ENCODE measurements around the gene MBTPS2. TPM values are rescaled to one million over a fixed set of nuclear protein-coding genes. Genes with fewer than 3 reads are reported as not detected.

MBTPS2 gene
- total and polyA plus RNA-seq, 9 of the 15 experiments (the other 6 are each of a cell fraction or from before 2014, with no cell fraction given): 2.3 to 18.7 (median 4.0) TPM

DNA sequence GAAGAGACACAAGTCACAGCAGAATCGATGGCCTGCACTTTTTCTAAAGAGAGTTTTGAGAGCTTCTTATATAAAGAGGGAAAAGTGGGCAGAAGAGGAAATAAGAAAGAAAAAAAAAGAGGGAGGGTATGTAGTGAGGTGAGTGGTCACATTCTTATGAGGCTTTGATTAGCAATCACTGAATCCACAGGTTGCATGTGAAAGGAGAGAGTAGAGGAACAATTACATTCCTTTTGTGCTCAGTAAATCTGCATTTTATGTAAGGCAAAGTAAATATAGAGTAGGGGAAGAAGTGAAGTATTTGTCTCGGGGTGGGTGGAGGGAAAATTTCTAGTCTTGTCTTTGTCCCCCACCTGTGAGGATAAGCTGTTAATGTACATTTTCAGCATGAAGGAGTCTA is 26.8 kb upstream of the MBTPS2 start:
- Histone ChIP-seq H3K4me1 (replicated peaks in 1 of 2; ENCODE audit: control insufficient read depth in 2 of 2, insufficient read depth in 2 of 2, low read length in 2 of 2) (no peaks in the 10 kb centered on the region), H3K4me3 (no peak overlapping the region), H3K9me1 (ENCODE audit: control insufficient read depth, insufficient read depth, low read length) (no peaks in the 10 kb centered on the region), H3K4me2 (ENCODE audit: insufficient read depth, low read length) (no peak overlapping the region), H3K27ac (ENCODE audit: extremely low read depth, low read depth, low read length) (no peak overlapping the region), H2AFZ (ENCODE audit: low read depth, low read length) (no peak overlapping the region), H3K9ac (ENCODE audit: insufficient read depth in 1 of 2, low read depth in 2 of 2, low read length in 2 of 2) (no peak overlapping the region), H4K20me1 (replicated peaks; ENCODE audit: control insufficient read depth, insufficient read depth, low read length) (no peaks in the 10 kb centered on the region), H3K36me3 (ENCODE audit: control insufficient read depth, insufficient read depth, low read length) (no peaks in the 10 kb centered on the region), H3K79me2 (ENCODE audit: control insufficient read depth, insufficient read depth, low read length) (no peaks in the 10 kb centered on the region), H3K27me3 (ENCODE audit: control insufficient read depth in 2 of 2, insufficient read depth in 2 of 2, low read length in 2 of 2) (no peaks in the 10 kb centered on the region), H3K9me3 (replicated peaks; ENCODE audit: control insufficient read depth, insufficient read depth, low read depth, low read length) (no peaks in the 10 kb centered on the region)
- FAIRE-seq (no peak), DNase-seq (ENCODE audit: extremely low read depth in 1 of 4, low spot score in 3 of 4) (no peak), ATAC-seq (no peak)
- no TSS peak for BruUV-seq (replicated peaks)
- in situ Hi-C loops (cut with MboI): no loop called here
- ChIA-PET CTCF (ENCODE audit: low intra/inter-chr PET ratio) (no interaction called here), POLR2A (no interaction called here)
- 7% methylated on average over 2 of the region's 2 CpGs for WGBS (ENCODE audit: insufficient coverage, low coverage, missing lambda C conversion rate)
- TF ChIP-seq CBX5 (IDR thresholded peaks at IDR 0.05; ENCODE audit: borderline replicate concordance, low read depth) (no peak), ZNF584 (CRISPR knock-in tag; IDR thresholded peaks at IDR 0.05; ENCODE audit: low read depth) (no peak), SPI1 (IDR thresholded peaks at IDR 0.05; ENCODE audit: borderline replicate concordance, low read depth, low read length) (no peak), FOXM1 (IDR thresholded peaks at IDR 0.05; ENCODE audit: low read depth) (no peak), FOXM1 (CRISPR knock-in tag; IDR thresholded peaks at IDR 0.05; ENCODE audit: low read depth) (no peak), YY1 (IDR thresholded peaks at IDR 0.05; ENCODE audit: borderline replicate concordance in 1 of 3, control insufficient read depth in 1 of 3, extremely low read depth in 1 of 3, insufficient read depth in 3 of 3, insufficient read length in 1 of 3, insufficient replicate concordance in 2 of 3, low read depth in 1 of 3, low read length in 2 of 3) (no peak)
- TF ChIP-seq, protein P1, sequence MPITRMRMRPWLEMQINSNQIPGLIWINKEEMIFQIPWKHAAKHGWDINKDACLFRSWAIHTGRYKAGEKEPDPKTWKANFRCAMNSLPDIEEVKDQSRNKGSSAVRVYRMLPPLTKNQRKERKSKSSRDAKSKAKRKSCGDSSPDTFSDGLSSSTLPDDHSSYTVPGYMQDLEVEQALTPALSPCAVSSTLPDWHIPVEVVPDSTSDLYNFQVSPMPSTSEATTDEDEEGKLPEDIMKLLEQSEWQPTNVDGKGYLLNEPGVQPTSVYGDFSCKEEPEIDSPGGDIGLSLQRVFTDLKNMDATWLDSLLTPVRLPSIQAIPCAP (CRISPR knock-in tag; IDR thresholded peaks at IDR 0.05; ENCODE audit: borderline replicate concordance): no peak
- TF ChIP-seq, protein P2, sequence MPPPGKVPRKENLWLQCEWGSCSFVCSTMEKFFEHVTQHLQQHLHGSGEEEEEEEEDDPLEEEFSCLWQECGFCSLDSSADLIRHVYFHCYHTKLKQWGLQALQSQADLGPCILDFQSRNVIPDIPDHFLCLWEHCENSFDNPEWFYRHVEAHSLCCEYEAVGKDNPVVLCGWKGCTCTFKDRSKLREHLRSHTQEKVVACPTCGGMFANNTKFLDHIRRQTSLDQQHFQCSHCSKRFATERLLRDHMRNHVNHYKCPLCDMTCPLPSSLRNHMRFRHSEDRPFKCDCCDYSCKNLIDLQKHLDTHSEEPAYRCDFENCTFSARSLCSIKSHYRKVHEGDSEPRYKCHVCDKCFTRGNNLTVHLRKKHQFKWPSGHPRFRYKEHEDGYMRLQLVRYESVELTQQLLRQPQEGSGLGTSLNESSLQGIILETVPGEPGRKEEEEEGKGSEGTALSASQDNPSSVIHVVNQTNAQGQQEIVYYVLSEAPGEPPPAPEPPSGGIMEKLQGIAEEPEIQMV (tag; conservative IDR thresholded peaks at IDR 0.05; ENCODE audit: low read depth): no peak
- intact Hi-C loops (cut with micrococcal nuclease): no loop called here

Measured in K562 (cell line).